Heart left ventricle (tissue), 16 donors: ENCODE results near the gene CCDC188. TPM values are rescaled to one million over a fixed set of nuclear protein-coding genes. Genes with fewer than 3 reads are reported as not detected.

Experiments used
- ATAC-seq, 4 donors: fragments of 200-7000 bp; cut with Tn5 transposase; one replicate each; pipeline ENCODE4 v1.9.1; 2020 to 2022; ENCODE audit warnings: moderate library complexity in 4 of 4, mild to moderate bottlenecking in 3 of 4, moderate number of reproducible peaks in 1 of 4
- DNase-seq, 5 donors: peaks; one replicate each; pipeline ENCODE4 v3.0.0-alpha.2; 2020
- H3K27ac ChIP-seq, 12 donors: fragments of 200-600 bp; sonication (generic) in 4 of 12; one replicate each; pipeline versions ENCODE4 v1.5.0 to v1.8.0; 2016 to 2022; ENCODE audit warnings: mild to moderate bottlenecking in 2 of 12
- H3K27me3 ChIP-seq, 9 donors: fragments of 200-600 bp; sonication (generic) in 2 of 9; one replicate each; pipeline versions ENCODE4 v1.5.1 to v1.8.0; 2016 to 2022; ENCODE audit warnings: mild to moderate bottlenecking in 3 of 9
- H3K36me3 ChIP-seq, 9 donors: fragments of 200-600 bp; sonication (generic) in 2 of 9; one replicate each; pipeline versions ENCODE4 v1.5.0 to v1.8.0; 2018 to 2022; ENCODE audit warnings: mild to moderate bottlenecking in 2 of 9
- H3K4me1 ChIP-seq, 12 donors: fragments of 200-600 bp; sonication (generic) in 4 of 12; one replicate each; pipeline versions ENCODE4 v1.5.0 to v1.8.0; 2016 to 2022; ENCODE audit warnings: mild to moderate bottlenecking in 3 of 12
- H3K4me3 ChIP-seq, 12 donors: fragments of 200-600 bp; sonication (generic) in 4 of 12; one replicate each; pipeline versions ENCODE4 v1.5.0 to v1.8.0; 2017 to 2022; ENCODE audit warnings: mild to moderate bottlenecking in 9 of 12, moderate library complexity in 4 of 12
- H3K9me3 ChIP-seq, 12 donors: fragments of 200-600 bp; sonication (generic) in 4 of 12; one replicate each; pipeline versions ENCODE4 v1.5.0 to v1.8.0; 2016 to 2022; ENCODE audit warnings: mild to moderate bottlenecking in 1 of 12
- CTCF ChIP-seq, 12 donors: fragments of 200-600 bp; sonication (generic) in 4 of 12; IDR thresholded peaks; one replicate each; pipeline versions ENCODE4 v1.5.0 to v1.8.0; 2018 to 2022; ENCODE audit warnings: antibody characterized with exemption in 12 of 12, mild to moderate bottlenecking in 5 of 12
- POLR2A ChIP-seq, 2 donors: fragments of 450-650 bp; IDR thresholded peaks; one replicate each; pipeline ENCODE4 v1.6.1; 2017; ENCODE audit warnings: antibody characterized with exemption in 2 of 2, mild to moderate bottlenecking in 2 of 2, moderate library complexity in 2 of 2
- WGBS, 4 donors: extraction: QIAGEN DNeasy Blood & Tissue Kit in 2 of 4; methylation state at CpG; one replicate each; pipeline versions ENCODE4 v1.1.5 to v1.1.7; 2013 to 2018; 5-methylcytosine and 5-hydroxymethylcytosine counted together
- intact Hi-C, 10 donors: fragments of 100-400 bp; cut with DNase I; formaldehyde crosslinking; loops; one replicate each; pipeline versions ENCODE4 v1.11.1 to v1.14.2; 2022
- polyA plus RNA-seq, 2 donors: library from polyadenylated mRNA; stranded (reverse); fragments of 200-250 nt; gene quantifications; one replicate each; pipeline ENCODE4 v1.2.3, GENCODE V29; 2013
- total RNA-seq, 9 donors: library from RNA; depleted of rRNA in 2 of 9; stranded (reverse); fragments of >200 nt in 2 of 9; fragmentation: NEBNext Ultra II Directional in 3 of 9; extraction: Animal tissue kit (Norgen Biotek cat#: 25700) in 3 of 9; gene quantifications; one replicate each; pipeline versions ENCODE4 v1.1.0 to v1.2.4, GENCODE V29; 2016 to 2023
- donor health status: ischemic (EF 13 %, LVEDD 7.1; RV severe dilation, severe dysfunction).
- donor health status: healthy with polysubstance abuse.
- donor health status: DM: no; HTN: yes; CAD: no.
- donor health status: DM: no; HTN: no; CAD: no.
- donor health status: ischemic (EF 25% LVEDD 6.9; RV normal size, moderate dysfunction).
- donor health status: ischemic (EF 25% LVEDD 5.7; RV mildly dilated, moderate dysfunction).
- donor health status: healthy.
- donor health status: DM: yes; HTN: yes; CAD: no.
- donor health status: ischemic (EF 35%, LVEDD 5.7; RV mildly dilated, moderate dysfunction).
- donor health status: nonischemic (EF 11% LVEDD 7.7; RV severe dilation, severe dysfunction).
- donor health status: DM: yes; HTN: yes; CAD: no.
- donor health status: PGD.
- donor health status: ischemic (EF 29% LVEDD 5.4; RV normal size, mild dysfunction).
- donor health status: nonischemic (EF 23%, LVEDD 6.1; RV moderate dilation, normal function).

The CCDC188 gene
- total and polyA plus RNA-seq, 11 donors = 0.17 to 1.0 (median 0.50) TPM; not detected in 4

- Histone ChIP-seq H3K27ac (no peak overlapping the region), H3K4me1 (no peaks in the 10 kb centered on the region), H3K9me3 (no peaks in the 10 kb centered on the region), H3K36me3 (no peaks in the 10 kb centered on the region), H3K4me3 (no peak overlapping the region), H3K27me3 (peaks cover 0 to 7% (median 0%) of the 10 kb centered on the region in 9 donors)
- DNase-seq (no peak), ATAC-seq (no peak)
- TF ChIP-seq POLR2A (IDR thresholded peaks at IDR 0.05) = no peak
- TF ChIP-seq CTCF (IDR thresholded peaks at IDR 0.05) = peak in 6 of 12 donors; percentile 5 to 19 (median 12)
- WGBS, 4 donors = 84 to 91% (median 88%) methylated on average over 10 to 13 of the region's 13 CpGs
- intact Hi-C loops = no loop called here
These were observed 29.4 kb upstream of the CCDC188 start for GRCh38 chr22:20180245-20180630.

GRCh38 chr22:20179455-20180244 lies 28.8 kb upstream of the CCDC188 start:
- intact Hi-C loops = loop anchor here in 3 of 10 donors (5.0 to 10.0 kb wide), 3 partner anchors 58 to 88 kb away; partner anchors contain the start of gene RTN4R (in 3 of the 3)
- Histone ChIP-seq H3K27me3 (peaks cover 0 to 3% (median 0%) of the 10 kb centered on the region in 9 donors), H3K4me1 (no peaks in the 10 kb centered on the region), H3K36me3 (no peaks in the 10 kb centered on the region), H3K27ac (no peak overlapping the region), H3K9me3 (no peaks in the 10 kb centered on the region), H3K4me3 (no peak overlapping the region)
- TF ChIP-seq POLR2A (IDR thresholded peaks at IDR 0.05) = no peak
- TF ChIP-seq CTCF (IDR thresholded peaks at IDR 0.05) = no peak
- DNase-seq (no peak), ATAC-seq (no peak)
- 91 to 93% (median 92%) methylated on average over 23 to 27 of the region's 27 CpGs for WGBS, 4 donors

GRCh38 chr22:20178915-20179227 lies 28.0 kb upstream of the CCDC188 start:
- ATAC-seq (no peak), DNase-seq (no peak)
- intact Hi-C loops = loop anchor here in 3 of 10 donors (5.0 to 10.0 kb wide), 3 partner anchors 58 to 88 kb away; partner anchors contain the start of gene RTN4R (in 3 of the 3)
- H3K27ac ChIP-seq = no peak overlapping the region
- no peaks in the 10 kb centered on the region for H3K27me3 ChIP-seq
- no peaks in the 10 kb centered on the region for H3K36me3 ChIP-seq
- H3K9me3 ChIP-seq = no peaks in the 10 kb centered on the region
- no peaks in the 10 kb centered on the region for H3K4me1 ChIP-seq
- no peak overlapping the region for H3K4me3 ChIP-seq
- 81 to 95% (median 93%) methylated on average over 7 to 10 of the region's 10 CpGs for WGBS, 4 donors
- no peak for TF ChIP-seq POLR2A (IDR thresholded peaks at IDR 0.05)
- TF ChIP-seq CTCF (IDR thresholded peaks at IDR 0.05) = no peak

GRCh38 chr22:20178075-20178914 lies 27.4 kb upstream of the CCDC188 start:
- Histone ChIP-seq H3K27ac (no peak overlapping the region), H3K9me3 (no peaks in the 10 kb centered on the region), H3K4me3 (no peak overlapping the region), H3K36me3 (no peaks in the 10 kb centered on the region), H3K4me1 (no peaks in the 10 kb centered on the region), H3K27me3 (no peaks in the 10 kb centered on the region)
- no peak for ATAC-seq
- intact Hi-C loops = loop anchor here in 3 of 10 donors (5.0 to 10.0 kb wide), 3 partner anchors 59 to 89 kb away; partner anchors contain the start of gene RTN4R (in 3 of the 3)
- TF ChIP-seq CTCF (IDR thresholded peaks at IDR 0.05) (no peak), POLR2A (IDR thresholded peaks at IDR 0.05) (no peak)
- 82 to 92% (median 84%) methylated on average over 25 to 29 of the region's 29 CpGs for WGBS, 4 donors
- DNase-seq = no peak
